Keratinocyte (primary cell): Measurements from ENCODE around the gene GP9.

Experiments
- CTCF ChIP-seq, 3 experiments: IDR thresholded peaks in 1 of 3; conservative IDR thresholded peaks in 1 of 3; optimal IDR thresholded peaks in 1 of 3; 2 replicates in 2 of 3; 3 replicates in 1 of 3; pipeline versions ENCODE3 to v1.5.1; 2011; ENCODE audit warnings: low read length in 3 of 3, mild to moderate bottlenecking in 3 of 3, moderate library complexity in 2 of 3, control low read depth in 1 of 3, inconsistent platforms in 1 of 3; ENCODE audit not compliant: insufficient read depth in 2 of 3; ENCODE audit errors: extremely low read depth in 1 of 3
- EZH2 ChIP-seq: IDR thresholded peaks from one replicate; pipeline ENCODE4 v1.6.1; 2012; ENCODE audit warnings: inconsistent platforms, mild to moderate bottlenecking, low read length, moderate library complexity

GRCh38 chr3:129106866-129107565 is 46.4 kb downstream of the GP9 start:
- TF ChIP-seq CTCF (optimal IDR thresholded peaks at IDR 0.05 in 1 of 3, IDR thresholded peaks at IDR 0.05 in 1 of 3, conservative IDR thresholded peaks at IDR 0.05 in 1 of 3; ENCODE audit: extremely low read depth in 1 of 3, insufficient read depth in 2 of 3, low read length in 3 of 3) (no peak), EZH2 (no peak)
